ENCODE results near the gene COX6A2. TPM values are rescaled to one million over a fixed set of nuclear protein-coding genes. Genes with fewer than 3 reads are reported as not detected.
A peak's percentile ranks its signal among the peaks of the same experiment; 100 is the strongest.
"Not testable (repeated sequence)": the region's sequence is repeated elsewhere in the genome, so short reads cannot be mapped to it uniquely, and the experiment has no call there.

The COX6A2 gene
- total and polyA plus RNA-seq, 5 experiments from 2014 or later, result not detected

DNA sequence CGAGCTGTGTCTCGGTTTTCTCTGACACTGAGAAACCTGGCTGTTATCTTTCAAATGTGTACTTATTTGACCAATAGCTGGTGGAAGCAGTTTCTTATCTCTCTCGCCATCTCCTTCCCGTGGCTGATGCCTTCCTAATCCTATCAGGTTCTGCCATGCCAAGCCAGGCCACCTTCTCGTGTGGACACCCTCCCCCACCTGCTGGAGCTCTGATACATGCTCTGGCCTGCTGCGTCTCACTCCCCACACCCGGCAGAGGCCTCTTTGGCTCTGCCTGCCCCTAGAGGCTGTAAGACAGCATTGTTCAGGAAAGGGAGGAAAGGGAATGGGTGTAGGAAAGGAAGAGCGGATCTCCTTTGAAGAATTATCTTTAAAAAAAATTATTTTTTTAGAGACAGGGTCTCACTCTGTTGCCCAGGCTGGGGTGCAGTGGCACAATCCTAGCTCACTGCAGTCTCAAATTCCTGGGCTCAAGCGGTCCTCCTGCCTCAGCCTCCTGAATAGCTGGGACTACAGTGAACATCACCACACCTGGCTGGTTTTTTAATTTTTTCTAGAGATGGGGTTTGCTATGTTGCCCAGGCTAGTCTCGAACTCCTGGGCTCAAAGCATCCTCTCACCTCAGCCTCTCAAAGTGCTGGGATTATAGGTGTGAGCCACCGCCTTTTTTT lies 23.7 kb upstream of the COX6A2 start:
- Mint-ChIP-seq H3K4me1 (peaks cover 12 to 46% (median 31%) of the 10 kb centered on the region in 4 donors), H3K36me3 (no peaks in the 10 kb centered on the region), H3K9me3 (no peaks in the 10 kb centered on the region), H3K27me3 (no peaks in the 10 kb centered on the region), H3K27ac (peak overlapping the region in 6 of 10 donors; percentile 40 to 88 (median 82)), H3K4me3 (peak overlapping the region in 1 of 10 donors; percentile 28)
- POLR2A ChIA-PET, result interaction anchor here (0.6 kb wide), 2 partner anchors 162 to 213 kb away, joined by 3 read pairs; no protein-coding TSS in a partner anchor
- ATAC-seq, result no peak
- DNase-seq, result no peak

DNA sequence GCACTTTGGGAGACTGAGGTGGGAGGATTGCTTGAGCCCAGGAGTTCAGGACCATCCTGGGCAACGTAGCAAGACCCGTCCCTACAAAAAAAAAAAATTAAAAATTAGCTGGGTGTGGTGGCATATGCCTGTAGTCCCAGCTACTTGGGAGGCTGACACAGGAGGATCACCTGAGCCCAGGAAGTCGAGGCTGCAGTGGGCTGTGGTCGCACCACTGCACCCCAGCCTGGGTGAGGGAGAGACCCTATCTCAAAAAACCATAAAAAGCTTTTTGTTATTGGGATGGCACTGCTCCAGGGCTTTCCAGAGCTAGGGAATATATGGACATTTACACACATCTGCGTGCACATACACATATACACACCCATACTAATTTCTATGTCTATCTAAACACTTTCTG lies 23.0 kb upstream of the COX6A2 start:
- DNase-seq (no peak), ATAC-seq (no peak)
- Mint-ChIP-seq H3K4me3 (no peak overlapping the region), H3K27ac (peak overlapping the region in 4 of 10 donors; percentile 44 to 87 (median 82)), H3K4me1 (peaks cover 12 to 41% (median 28%) of the 10 kb centered on the region in 4 donors), H3K9me3 (no peaks in the 10 kb centered on the region), H3K36me3 (no peaks in the 10 kb centered on the region), H3K27me3 (no peaks in the 10 kb centered on the region)
- POLR2A ChIA-PET, result interaction anchor here (0.6 kb wide), 2 partner anchors 162 to 212 kb away, joined by 3 read pairs; no protein-coding TSS in a partner anchor

DNA sequence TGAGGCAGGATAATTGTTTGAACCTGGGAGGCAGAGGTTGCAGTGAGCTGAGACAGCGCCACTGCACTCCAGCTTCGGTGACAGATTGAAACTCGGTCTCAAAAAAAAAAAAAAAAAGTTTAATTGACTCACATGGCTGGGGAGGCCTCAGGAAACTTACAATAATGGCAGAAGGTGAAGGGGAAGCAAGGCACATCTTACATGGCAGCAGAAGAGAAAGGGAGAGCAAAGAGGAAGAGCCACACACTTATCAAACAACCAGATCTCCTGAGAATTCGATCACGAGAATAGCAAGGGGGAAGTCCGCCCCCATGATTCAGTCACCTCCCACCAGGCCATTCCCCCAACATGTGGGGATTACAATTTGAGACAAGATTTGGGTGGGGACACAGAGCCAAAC lies 17.8 kb upstream of the COX6A2 start:
- not testable (repeated sequence) for H3K36me3 Mint-ChIP-seq, DNase-seq, H3K4me3 Mint-ChIP-seq, H3K9me3 Mint-ChIP-seq, H3K27me3 Mint-ChIP-seq, ATAC-seq
- Mint-ChIP-seq H3K27ac (peak overlapping the region in 2 of 10 donors; percentile 46 to 47), H3K4me1 (peaks cover 4 to 15% (median 11%) of the 10 kb centered on the region in 4 donors)
- POLR2A ChIA-PET, result interaction anchor here (0.7 kb wide), 1 partner anchor 265 kb away, joined by 3 read pairs; no protein-coding TSS in a partner anchor

- no peaks in the 10 kb centered on the region for H3K9me3 Mint-ChIP-seq
- peak overlapping the region in 5 of 10 donors; percentile 28 to 67 (median 40) for H3K27ac Mint-ChIP-seq
- no peak for DNase-seq
- H3K36me3 Mint-ChIP-seq, result no peaks in the 10 kb centered on the region
- H3K4me1 Mint-ChIP-seq, result peaks cover 11 to 15% (median 12%) of the 10 kb centered on the region in 4 donors
- no peak for ATAC-seq
- POLR2A ChIA-PET, result interaction anchor here (0.7 to 2.4 kb wide), 8 partner anchors 10 to 428 kb away, joined by 3 to 7 read pairs (median 3); partner anchors contain the start of genes ARMC5, FUS, KAT8 and PYCARD
- no peaks in the 10 kb centered on the region for H3K27me3 Mint-ChIP-seq
- peak overlapping the region; percentile 69 to 96 (median 84) for H3K4me3 Mint-ChIP-seq
Measured at GRCh38 chr16:31441956-31442355, 13.8 kb upstream of the COX6A2 start.

GRCh38 chr16:31440516-31441184 lies 12.5 kb upstream of the COX6A2 start:
- H3K27me3 Mint-ChIP-seq, result no peaks in the 10 kb centered on the region
- ATAC-seq (no peak), DNase-seq (no peak)
- no peaks in the 10 kb centered on the region for H3K36me3 Mint-ChIP-seq
- POLR2A ChIA-PET, result interaction anchor here (2.4 kb wide), 1 partner anchor 260 kb away, joined by 7 read pairs; the partner anchor contains the start of gene FUS
- H3K4me1 Mint-ChIP-seq, result peaks cover 8 to 15% (median 11%) of the 10 kb centered on the region in 4 donors
- peak overlapping the region in 3 of 10 donors; percentile 15 to 86 (median 47) for H3K4me3 Mint-ChIP-seq
- no peaks in the 10 kb centered on the region for H3K9me3 Mint-ChIP-seq
- no peak overlapping the region for H3K27ac Mint-ChIP-seq

GRCh38 chr16:31439519-31439918 lies 11.4 kb upstream of the COX6A2 start:
- Mint-ChIP-seq H3K27me3 (no peaks in the 10 kb centered on the region), H3K9me3 (no peaks in the 10 kb centered on the region), H3K4me1 (peaks cover 8 to 15% (median 11%) of the 10 kb centered on the region in 4 donors), H3K27ac (no peak overlapping the region), H3K36me3 (no peaks in the 10 kb centered on the region), H3K4me3 (no peak overlapping the region)
- ATAC-seq (no peak), DNase-seq (no peak)
- POLR2A ChIA-PET, result interaction anchor here (1.0 kb wide), 1 partner anchor 16 kb away, joined by 3 read pairs; no protein-coding TSS in a partner anchor

GRCh38 chr16:31439023-31439422 lies 10.9 kb upstream of the COX6A2 start:
- DNase-seq, POLR2A ChIA-PET, ATAC-seq, H3K27ac Mint-ChIP-seq, H3K36me3 Mint-ChIP-seq, H3K9me3 Mint-ChIP-seq, H3K4me3 Mint-ChIP-seq, H3K27me3 Mint-ChIP-seq: not testable (repeated sequence)
- H3K4me1 Mint-ChIP-seq, result peaks cover 8 to 15% (median 11%) of the 10 kb centered on the region in 4 donors

GRCh38 chr16:31438414-31438813 lies 10.3 kb upstream of the COX6A2 start:
- H3K4me1 Mint-ChIP-seq, result peaks cover 8 to 15% (median 12%) of the 10 kb centered on the region in 4 donors
- H3K27me3 Mint-ChIP-seq, result no peaks in the 10 kb centered on the region
- no peak overlapping the region for H3K4me3 Mint-ChIP-seq
- no peaks in the 10 kb centered on the region for H3K9me3 Mint-ChIP-seq
- DNase-seq (no peak), ATAC-seq (no peak)
- no peak overlapping the region for H3K27ac Mint-ChIP-seq
- POLR2A ChIA-PET, result no interaction called here
- no peaks in the 10 kb centered on the region for H3K36me3 Mint-ChIP-seq

GRCh38 chr16:31436221-31437045 lies 8.3 kb upstream of the COX6A2 start:
- Mint-ChIP-seq H3K4me1 (peaks cover 0 to 11% (median 4%) of the 10 kb centered on the region in 4 donors), H3K9me3 (no peaks in the 10 kb centered on the region), H3K27ac (no peak overlapping the region)

GRCh38 chr16:31435341-31436220 lies 7.4 kb upstream of the COX6A2 start:
- no peak for DNase-seq
- Mint-ChIP-seq H3K27ac (no peak overlapping the region), H3K4me3 (no peak overlapping the region), H3K36me3 (no peaks in the 10 kb centered on the region), H3K9me3 (no peaks in the 10 kb centered on the region), H3K27me3 (no peaks in the 10 kb centered on the region), H3K4me1 (peaks cover 0 to 14% (median 3%) of the 10 kb centered on the region in 4 donors)
- ATAC-seq, result no peak
- POLR2A ChIA-PET, result no interaction called here

More at GRCh38 chr16:31436221-31437045, 8.3 kb upstream of the COX6A2 start:
- Mint-ChIP-seq H3K4me3 (no peak overlapping the region), H3K27me3 (no peaks in the 10 kb centered on the region), H3K36me3 (no peaks in the 10 kb centered on the region)
- ATAC-seq (no peak), DNase-seq (no peak)
- POLR2A ChIA-PET, result no interaction called here

- POLR2A ChIA-PET, result interaction anchor here (0.8 to 0.9 kb wide), 2 partner anchors 12 to 251 kb away, joined by 3 read pairs; partner anchors contain the start of genes FUS and ZNF843
- Mint-ChIP-seq H3K4me1 (peaks cover 0 to 19% (median 6%) of the 10 kb centered on the region in 4 donors), H3K9me3 (no peaks in the 10 kb centered on the region), H3K27me3 (peaks cover 0 to 9% (median 3%) of the 10 kb centered on the region in 5 donors), H3K27ac (peak overlapping the region in 2 of 10 donors; percentile 9 to 32), H3K4me3 (no peak overlapping the region), H3K36me3 (no peaks in the 10 kb centered on the region)
- no peak for DNase-seq
- ATAC-seq, result no peak
Measured at GRCh38 chr16:31430380-31431052, 2.4 kb upstream of the COX6A2 start.
